Measurements from ENCODE around the gene ABHD17C. TPM values are rescaled to one million over a fixed set of nuclear protein-coding genes. Genes with fewer than 3 reads are reported as not detected.

Gene ABHD17C
- total and polyA plus RNA-seq, 2 experiments from 2014 or later, result 11.3 to 23.8 TPM

DNA sequence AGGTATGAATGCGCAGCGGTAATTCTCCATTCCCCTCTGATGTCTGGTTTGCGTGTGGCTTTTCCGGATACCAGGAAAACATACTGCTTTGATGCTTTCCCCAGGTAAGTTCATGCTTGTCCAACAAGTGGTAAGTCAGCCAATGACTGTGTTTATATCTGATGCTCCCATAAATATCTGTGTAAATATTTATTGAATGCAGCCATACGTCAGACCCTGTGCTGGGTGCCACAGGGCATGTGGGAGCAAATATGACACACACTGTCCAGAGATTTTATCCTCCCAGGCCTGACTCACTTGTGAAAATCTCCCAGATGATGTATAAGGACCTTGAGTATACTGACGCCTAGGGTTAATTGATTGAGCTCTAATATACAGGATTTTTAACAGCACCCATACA is 54.5 kb downstream of the ABHD17C start:
- ATAC-seq, result no peak
- DNase-seq (ENCODE audit: low spot score), result no peak
- Mint-ChIP-seq H3K27ac (no peak overlapping the region), H3K4me3 (no peak overlapping the region), H3K4me1 (peaks cover 30% of the 10 kb centered on the region), H3K36me3 (ENCODE audit: low read depth) (peaks cover 10% of the 10 kb centered on the region), H3K27me3 (ENCODE audit: insufficient read depth, low read depth, poor library complexity) (no peaks in the 10 kb centered on the region), H3K9me3 (peaks cover 2% of the 10 kb centered on the region; the same call in 1 of the 3 replicates)
- no peak for TF ChIP-seq JUNB (IDR thresholded peaks at IDR 0.05; ENCODE audit: unreplicated experiment)
- no peak for TF ChIP-seq ZNF331 (CRISPR knock-in tag; IDR thresholded peaks at IDR 0.05; ENCODE audit: low read depth)
- TF ChIP-seq, protein P1, sequence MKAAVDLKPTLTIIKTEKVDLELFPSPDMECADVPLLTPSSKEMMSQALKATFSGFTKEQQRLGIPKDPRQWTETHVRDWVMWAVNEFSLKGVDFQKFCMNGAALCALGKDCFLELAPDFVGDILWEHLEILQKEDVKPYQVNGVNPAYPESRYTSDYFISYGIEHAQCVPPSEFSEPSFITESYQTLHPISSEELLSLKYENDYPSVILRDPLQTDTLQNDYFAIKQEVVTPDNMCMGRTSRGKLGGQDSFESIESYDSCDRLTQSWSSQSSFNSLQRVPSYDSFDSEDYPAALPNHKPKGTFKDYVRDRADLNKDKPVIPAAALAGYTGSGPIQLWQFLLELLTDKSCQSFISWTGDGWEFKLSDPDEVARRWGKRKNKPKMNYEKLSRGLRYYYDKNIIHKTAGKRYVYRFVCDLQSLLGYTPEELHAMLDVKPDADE (IDR thresholded peaks at IDR 0.05), result no peak
- no peak for TF ChIP-seq REST (IDR thresholded peaks at IDR 0.05; ENCODE audit: unreplicated experiment)
- no peak for TF ChIP-seq EZH2phosphoT487 (IDR thresholded peaks at IDR 0.05; ENCODE audit: unreplicated experiment)
- no peak for TF ChIP-seq ZNF462 (CRISPR knock-in tag; IDR thresholded peaks at IDR 0.05)
- TF ChIP-seq POLR2AphosphoS5 (IDR thresholded peaks at IDR 0.05; ENCODE audit: low read depth), result no peak
- TF ChIP-seq CREB1 (CRISPR knock-in tag; IDR thresholded peaks at IDR 0.05; ENCODE audit: low read depth), result no peak
- TF ChIP-seq ZNF114 (CRISPR knock-in tag; IDR thresholded peaks at IDR 0.05), result no peak
- TF ChIP-seq EZH2 (IDR thresholded peaks at IDR 0.05; ENCODE audit: low read depth, unreplicated experiment), result no peak
- no peak for TF ChIP-seq CTCF (conservative IDR thresholded peaks at IDR 0.05; ENCODE audit: low read depth in 2 of 2)
- H3K79me2 ChIP-seq (replicated peaks; ENCODE audit: insufficient read depth), result peaks cover 18% of the 10 kb centered on the region; the same call in 1 of the 2 replicates
- H3K4me1 ChIP-seq (ENCODE audit: insufficient read depth), result peaks cover 18% of the 10 kb centered on the region
- H3K27ac ChIP-seq (ENCODE audit: low read depth), result no peak overlapping the region
- no peak overlapping the region for H3K4me3 ChIP-seq
- no peaks in the 10 kb centered on the region for H3K36me3 ChIP-seq (ENCODE audit: insufficient read depth)
- H4K20me1 ChIP-seq (replicated peaks; ENCODE audit: insufficient read depth), result no peaks in the 10 kb centered on the region
- no peak overlapping the region for H2AFZ ChIP-seq
- H3K9me2 ChIP-seq (ENCODE audit: insufficient read depth), result no peaks in the 10 kb centered on the region
- no peaks in the 10 kb centered on the region for H3K27me3 ChIP-seq (ENCODE audit: insufficient read depth)
- H3F3A ChIP-seq (replicated peaks; ENCODE audit: low read depth), result no peaks in the 10 kb centered on the region
- no peak overlapping the region for H3K4me2 ChIP-seq
